Stimulated activated CD8-positive, alpha-beta memory T cell treated with anti-CD3 and anti-CD28 coated beads, Interleukin-12 subunit alpha, Interleukin-12 subunit beta, amount 100 ng/mL, for 4 hours (primary cell): ENCODE data around the gene WDR45.
"Not testable (repeated sequence)": the region's sequence is repeated elsewhere in the genome, so short reads cannot be mapped to it uniquely, and the experiment has no call there.

Experiments
- DNase-seq: peaks from one replicate; pipeline ENCODE4 v3.0.0-alpha.2; 2020; ENCODE audit warnings: low read depth

Gene WDR45

DNA sequence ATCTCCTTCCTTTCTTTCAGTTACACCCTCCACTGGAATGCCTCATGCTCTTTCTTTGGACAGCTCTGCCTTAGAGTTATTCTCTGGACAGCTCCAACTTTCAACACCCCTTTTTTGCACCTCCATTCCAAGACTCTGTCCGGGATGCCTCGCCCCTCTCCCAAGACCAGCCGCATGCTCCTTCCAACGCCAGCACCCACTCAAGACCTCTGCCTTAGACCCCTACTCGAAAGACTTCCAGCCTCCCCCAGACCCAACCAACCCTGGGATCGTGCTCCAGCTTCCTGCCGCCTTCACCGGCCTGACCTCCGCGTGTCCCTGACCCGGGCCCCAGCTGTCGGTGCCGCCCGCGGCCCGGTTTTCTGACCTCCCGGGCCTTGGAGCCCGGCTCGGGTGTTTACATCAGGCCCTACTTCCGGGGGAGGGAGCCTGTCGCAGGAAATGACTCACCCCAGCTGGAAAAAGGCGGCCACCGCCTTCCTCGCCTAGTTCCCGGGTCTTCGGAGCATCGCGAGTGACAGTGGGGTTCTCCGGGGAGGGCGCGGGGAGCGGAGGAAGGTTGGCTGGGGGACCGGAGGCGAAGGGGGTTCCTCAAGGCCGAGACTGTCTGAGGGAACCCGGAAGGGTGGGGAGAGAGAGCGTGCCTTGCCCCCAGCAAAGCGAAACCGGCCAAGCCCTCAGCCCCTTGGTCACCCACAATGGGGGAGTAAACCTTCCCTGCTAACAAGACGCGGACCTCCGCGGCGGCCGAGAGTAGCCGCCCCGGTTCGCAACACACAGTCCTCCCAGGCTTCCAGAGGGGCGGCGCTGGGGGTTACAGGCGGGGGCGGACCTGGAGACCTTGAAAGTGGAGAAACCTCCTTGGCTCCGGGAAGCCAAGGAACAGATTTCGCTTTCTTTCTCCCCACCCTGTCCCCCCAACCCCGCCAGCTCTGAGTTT, at the start of gene WDR45:
Gene WDR45 (minus strand): TSS at position 399 of the 940 bp plus-strand sequence. CDS start 1,792 bp downstream, outside the sequence.
- peak; percentile 53 for DNase-seq

DNA sequence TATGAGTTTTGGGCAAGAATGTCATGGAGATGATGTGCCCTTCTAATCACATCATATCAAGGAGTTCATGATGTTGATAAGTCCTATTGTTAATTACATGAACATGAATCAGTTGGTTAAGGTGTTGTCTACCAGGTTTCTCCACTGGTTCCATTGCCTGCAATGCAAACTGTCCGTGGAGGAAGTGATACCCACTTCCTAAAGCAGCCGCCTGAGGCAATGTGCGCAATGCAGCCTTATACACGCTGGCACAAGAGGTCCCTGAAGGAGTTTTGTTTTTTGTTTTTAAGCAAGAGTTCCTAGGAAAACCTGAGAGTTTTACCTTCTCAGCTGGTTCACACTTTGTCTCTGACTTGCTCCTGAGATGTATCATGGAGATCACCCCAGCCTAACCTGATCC, 49.7 kb upstream of the WDR45 start:
- no peak for DNase-seq

DNA sequence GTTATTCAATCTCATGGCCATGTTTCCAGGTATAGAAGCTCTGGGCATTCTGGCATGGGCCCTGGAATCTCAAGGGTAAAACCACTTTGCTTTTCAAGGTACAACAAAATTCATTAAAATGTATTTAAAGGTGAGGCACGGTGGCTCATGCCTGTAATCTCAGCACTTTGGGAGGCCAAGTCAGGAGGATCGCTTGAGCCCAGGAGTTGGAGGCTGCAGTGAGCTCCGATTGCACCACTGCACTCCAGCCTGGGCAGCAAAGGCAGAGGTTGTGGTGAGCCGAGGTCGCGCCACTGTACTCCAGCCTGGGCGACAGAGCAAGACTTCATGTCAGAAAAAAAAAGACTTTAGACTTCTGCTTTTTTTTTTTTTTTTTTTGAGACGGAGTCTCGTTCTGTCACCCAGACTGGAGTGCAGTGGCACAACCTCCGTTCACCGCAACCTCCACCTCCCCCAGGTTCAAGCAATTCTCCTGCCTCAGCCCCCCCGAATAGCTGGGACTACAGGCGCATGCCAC, 48.1 kb upstream of the WDR45 start:
- not testable (repeated sequence) for DNase-seq

DNA sequence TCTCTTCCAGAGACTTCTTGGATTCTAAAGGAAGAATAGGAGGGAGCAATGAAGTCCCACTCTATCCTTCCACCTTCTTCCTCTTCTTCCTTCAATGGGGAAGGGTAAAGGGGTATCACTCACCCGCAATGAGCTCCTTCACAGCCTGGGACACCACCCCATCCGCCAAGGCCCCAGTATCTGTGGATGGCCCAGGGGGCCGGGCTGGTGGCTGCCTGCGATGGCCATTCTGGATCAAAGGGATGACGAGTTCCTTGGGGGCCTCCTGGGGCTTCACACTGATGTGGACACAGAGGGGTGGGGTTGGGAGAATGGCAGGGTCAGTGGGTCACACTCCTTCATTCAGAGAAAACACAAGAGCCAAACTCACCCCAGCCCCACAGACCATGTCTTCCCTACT, 42.8 kb upstream of the WDR45 start:
- DNase-seq, result no peak

DNA sequence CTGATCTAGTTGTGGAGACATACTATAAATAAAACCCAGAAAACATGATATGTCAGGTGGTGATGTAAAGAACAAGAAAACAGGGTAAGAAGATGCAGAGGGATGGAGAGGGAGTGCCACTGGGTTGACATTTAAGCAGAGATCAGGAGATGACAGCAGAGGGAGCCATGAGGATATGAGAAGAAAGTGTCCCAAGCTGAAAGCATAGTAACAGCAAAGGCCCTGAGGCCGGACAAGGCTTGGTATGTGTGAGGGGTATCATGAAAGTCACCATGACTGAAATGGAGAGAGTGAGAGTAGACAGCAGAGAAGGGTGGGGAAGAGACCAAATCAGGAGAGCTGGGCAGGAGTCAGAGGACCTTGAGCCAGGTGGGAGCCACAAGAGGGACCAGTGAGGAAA, 40.4 kb upstream of the WDR45 start:
- DNase-seq, result no peak

DNA sequence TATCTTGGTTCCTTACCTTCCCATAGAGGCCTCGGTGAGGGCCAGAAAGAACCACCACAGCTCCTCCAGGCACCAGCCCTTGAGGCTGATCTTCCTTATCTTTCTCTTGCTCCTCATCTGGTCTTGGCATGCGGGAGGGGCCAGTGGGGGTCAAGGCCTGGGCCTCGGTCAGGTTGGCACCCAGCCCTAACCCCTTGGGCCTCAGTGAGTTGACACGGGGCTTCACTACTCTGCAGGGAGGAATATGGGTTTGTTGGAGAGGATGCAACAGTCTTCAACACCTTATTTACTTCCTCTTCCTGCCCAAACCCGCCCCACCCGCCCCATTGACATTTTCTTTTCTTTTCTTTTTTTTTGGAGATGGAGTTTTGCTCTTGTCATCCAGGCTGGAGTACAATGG, 37.9 kb upstream of the WDR45 start:
- no peak for DNase-seq

DNA sequence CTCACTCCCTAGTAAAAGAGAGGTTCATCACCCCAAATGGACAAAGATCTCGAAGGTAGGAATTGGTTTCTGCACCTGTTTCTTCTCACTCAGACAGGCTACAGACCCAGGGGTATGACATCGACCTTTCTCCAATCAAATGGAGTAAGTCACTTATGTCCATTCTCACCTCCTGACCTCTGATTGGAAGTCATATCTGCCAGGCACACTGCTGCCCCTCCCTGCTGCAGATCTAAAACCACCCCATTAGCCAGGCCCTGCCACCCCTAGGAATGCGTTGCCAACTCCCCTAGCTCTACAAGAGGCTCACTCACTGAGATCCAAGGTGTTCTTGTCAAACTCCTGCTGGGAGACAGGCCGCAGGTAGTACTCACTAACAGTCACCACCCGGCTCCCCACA, 37.0 kb upstream of the WDR45 start:
- no peak for DNase-seq

DNA sequence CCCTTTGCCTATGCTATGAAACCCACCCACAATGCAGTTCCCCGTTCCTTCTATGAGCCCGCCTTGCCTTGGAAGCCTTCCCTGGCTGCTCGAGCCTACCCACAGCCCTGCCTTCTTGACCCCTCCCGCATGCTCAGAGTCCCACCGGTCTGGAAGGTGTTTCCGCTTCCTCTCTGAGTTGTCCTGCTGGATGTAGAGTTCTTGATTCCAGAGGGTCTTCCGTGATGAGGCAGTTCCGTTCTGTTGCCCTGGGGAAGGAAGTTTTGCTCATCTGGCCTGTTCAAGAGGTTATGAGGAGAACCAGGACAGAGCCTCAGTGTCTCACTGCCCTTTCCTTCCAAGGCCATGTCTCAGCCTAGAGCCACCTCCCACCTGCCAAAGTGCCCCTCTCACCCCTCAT, 36.4 kb upstream of the WDR45 start:
- no peak for DNase-seq

DNA sequence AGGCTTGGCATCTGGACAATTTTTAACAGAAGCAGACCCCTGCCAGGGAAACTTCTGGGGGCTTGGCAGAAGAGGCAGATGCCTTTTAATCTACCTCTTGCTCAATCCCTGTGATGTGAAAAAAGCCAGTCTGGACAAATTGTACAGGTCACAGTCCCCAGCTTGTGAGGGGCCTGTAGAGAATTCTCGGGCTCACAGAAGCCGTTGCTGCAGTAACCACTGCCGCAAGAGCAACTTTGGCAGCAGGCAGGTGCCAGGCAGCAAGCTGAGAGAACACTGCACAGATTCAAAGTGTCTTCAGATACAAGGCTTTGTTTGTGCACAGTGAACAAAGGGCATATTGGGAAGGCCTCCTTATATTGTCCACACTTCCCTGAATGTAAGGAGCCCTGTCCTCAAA, 32.1 kb upstream of the WDR45 start:
- DNase-seq, result no peak

DNA sequence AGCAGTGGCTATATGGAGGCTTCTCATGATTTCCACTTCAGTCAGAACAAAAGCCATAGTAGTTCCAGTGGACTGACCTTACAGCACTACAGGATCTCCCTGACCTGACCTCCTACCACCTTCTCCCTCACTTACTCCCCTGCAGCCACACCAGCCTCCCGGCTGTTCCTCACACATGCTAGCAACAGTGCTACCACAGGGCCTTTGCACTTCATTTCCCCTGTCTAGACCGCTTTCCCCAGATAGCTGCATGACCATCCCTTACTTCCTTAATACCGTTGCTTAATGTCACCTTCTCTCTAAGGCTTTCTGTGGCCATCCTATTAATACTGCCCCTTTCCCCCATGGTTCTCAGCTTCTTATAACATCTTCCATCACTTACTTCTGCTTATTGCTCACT, 30.7 kb upstream of the WDR45 start:
- DNase-seq, result no peak

DNA sequence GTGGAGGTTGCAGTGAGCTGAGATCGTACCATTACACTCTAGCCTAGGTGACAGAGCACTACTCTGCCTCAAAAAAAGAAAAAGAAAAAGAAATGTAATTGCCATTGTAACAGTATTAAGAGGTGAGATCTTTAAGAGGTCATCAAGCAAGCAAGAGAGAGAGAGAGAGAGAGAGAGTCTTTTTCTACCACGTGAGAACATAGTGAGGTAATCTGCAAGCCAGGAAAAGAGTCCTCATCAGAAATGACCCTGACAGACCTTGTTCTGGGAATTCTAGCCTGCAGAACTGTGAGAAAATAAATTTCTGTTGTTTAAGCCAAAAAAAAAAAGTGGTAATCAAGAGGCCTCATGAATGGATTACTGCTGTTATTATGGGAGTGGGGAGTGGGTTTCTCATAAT, 29.0 kb upstream of the WDR45 start:
- DNase-seq, result no peak

DNA sequence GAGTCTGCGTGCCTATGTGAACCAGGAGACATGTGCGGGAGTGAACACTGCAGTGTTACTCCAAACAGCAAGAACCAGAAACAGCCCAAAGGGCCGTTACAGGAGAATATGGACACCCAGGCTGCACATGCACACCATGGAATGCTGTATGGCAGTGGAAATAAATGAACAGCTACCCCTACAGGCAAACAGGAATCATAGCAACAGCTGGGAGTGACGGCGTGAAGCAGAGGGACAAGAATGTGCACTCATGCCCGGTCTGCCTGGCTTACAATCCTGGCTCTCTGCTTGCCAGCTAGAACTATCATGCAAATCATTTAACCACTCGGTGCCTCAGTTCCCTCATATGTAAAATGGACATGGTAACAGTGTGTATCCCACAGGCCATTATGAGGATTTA, 27.2 kb upstream of the WDR45 start:
- DNase-seq, result no peak

DNA sequence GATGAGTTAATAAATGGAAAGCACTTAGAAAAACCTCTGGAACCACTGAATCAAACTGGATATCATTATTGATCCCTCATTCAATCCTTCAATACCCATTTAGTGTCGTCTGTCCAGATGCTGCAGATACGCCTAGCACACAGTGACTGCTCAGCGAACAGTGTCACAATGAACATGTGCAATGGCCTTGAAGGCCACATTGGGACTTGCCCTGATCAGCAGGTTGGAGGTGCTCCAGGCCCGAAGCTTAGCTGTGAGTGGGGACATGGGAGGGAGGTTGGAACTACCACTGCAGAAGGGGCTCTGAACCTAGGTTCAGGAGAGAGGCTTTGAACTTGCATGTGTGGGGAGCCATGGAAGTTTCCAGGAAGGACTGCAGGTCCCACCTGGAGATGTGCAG, 26.6 kb upstream of the WDR45 start:
- no peak for DNase-seq

DNA sequence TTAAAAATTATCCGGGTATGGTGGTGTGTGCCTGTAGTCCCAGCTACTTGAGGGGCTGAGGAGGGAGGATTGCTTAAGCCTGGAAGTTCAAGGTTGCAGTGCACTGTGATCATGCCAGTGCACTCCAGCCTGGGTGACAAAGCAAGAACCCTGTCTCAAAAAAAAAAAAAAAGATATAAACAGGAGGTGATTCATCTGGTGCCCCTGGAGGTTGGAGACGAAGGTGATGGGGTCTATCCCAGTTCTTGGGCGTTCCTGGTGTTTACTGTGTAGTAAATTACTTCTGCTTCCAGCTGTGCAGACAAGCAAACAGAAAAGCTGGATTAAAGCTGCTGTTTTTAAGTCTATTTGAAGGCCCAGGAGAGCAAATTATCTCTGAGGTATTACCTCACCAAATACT, 23.9 kb upstream of the WDR45 start:
- no peak for DNase-seq

DNA sequence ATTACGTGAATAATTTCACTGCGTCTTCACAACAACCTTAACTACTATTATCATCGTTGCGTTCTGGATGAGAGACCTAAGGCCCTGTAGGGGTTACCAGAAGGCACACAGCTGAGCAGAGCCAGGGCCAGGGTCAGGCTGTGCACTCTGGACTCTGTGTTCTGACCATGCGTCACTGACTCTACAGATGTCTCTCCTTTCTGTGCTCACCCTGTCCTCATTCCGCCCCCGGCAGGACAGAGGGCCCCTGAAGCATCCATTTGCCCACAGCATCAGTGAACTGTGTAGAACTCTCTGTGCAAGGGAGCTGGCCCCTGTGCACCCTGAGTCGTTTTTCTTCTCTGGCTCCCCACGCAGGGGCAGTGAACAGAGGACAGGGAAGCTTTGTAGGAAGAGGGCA, 22.5 kb upstream of the WDR45 start:
- DNase-seq, result no peak

DNA sequence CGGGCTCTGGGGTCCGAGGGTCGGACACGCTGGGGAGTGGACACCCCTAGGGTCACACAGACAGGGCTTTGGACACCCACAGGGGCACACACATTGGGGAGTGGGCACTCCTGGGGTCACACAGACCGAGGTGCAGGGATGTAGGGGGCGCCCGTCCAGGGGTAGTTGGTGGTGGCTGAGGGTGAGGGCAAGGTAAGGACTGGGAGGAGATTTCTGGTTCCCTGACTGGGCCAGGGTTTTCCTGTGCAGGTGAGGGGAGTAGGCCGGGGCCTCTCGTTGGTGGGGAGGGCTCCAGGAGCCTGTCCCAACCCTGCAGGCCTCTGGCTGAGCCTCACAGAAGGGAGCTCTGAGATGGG, 21.9 kb upstream of the WDR45 start:
- DNase-seq, result no peak

DNA sequence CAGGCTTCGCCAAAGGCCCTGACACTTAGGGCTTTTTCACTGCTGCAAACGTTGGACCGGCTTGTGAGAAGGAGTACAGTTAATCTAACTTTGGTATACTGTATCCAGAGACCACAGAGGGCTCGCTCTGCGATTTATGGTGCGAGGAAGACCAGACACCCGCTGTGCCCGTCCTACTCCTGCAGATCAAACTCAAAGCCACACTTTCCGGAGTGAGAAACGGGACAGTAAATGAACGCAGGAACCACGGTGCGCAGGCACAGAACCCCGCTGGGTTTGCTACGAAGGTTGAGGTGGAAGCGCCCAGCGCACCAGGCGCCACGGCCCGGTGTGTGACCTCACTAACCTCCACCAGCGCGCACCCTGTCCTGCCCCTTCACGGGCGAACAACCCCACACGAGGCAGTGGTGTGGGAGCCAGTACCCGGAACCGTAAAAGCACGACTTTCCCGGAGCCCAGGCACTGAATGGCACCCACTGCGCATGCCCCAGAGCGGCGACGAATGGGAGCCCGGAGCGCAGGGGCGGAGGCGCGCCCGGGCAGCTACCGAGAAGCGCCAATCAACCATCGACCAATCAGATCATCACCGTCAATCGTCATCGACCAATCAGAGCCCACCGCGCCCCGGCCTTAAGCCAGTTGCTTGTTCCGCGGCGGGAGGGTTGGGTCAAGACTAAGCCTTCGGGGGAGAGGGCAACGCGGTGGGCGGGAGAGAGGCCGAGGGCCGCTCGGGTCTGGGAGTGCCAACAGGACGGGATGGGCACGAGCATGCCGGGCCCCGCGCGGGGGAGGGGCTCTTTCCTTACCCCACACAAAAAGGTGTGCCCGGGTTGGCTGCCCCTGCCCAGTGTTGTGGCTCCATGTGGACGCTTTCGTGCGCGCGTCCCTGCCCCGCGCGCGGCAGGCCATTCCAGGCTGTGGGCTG, 21.3 kb upstream of the WDR45 start:
- peak; percentile 75 for DNase-seq

DNA sequence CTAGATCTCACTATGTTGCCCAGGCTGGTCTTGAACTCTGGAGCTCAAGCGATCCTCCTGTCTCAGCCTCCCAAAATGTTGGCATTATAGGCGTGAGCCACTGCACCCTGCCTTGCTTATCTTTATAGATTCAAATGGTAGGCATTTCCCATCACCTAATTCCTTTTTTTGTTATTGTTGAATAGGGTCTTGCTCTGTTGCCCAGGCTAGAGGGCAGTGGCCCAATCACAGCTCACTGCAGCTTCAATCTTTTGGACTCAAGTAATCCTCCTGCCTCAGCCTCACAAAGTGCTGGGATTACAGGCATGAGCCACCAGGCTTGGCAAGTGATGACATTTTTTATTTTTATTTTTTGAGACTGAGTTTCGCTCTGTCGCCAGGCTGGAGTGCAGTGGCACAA, 16.7 kb upstream of the WDR45 start:
- DNase-seq, result no peak

DNA sequence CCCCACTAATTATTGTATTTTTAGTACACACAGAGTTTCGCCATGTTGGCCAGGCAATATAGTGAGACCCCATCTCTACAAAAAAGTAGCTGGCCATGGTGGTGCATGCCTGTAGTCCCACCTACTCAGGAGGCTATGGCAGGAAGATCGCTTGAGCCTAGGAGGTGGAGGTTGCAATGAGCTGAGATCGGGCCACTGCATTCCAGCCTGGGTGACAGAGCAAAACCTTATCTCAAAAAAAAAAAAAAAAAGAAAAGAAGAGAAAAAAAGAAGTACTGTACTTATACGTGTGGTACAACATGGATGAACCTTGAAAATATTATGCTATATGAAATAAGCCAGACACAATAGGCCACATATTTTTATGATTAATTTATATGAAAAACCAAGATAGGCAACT, 9.9 kb upstream of the WDR45 start:
- DNase-seq, result no peak

DNA sequence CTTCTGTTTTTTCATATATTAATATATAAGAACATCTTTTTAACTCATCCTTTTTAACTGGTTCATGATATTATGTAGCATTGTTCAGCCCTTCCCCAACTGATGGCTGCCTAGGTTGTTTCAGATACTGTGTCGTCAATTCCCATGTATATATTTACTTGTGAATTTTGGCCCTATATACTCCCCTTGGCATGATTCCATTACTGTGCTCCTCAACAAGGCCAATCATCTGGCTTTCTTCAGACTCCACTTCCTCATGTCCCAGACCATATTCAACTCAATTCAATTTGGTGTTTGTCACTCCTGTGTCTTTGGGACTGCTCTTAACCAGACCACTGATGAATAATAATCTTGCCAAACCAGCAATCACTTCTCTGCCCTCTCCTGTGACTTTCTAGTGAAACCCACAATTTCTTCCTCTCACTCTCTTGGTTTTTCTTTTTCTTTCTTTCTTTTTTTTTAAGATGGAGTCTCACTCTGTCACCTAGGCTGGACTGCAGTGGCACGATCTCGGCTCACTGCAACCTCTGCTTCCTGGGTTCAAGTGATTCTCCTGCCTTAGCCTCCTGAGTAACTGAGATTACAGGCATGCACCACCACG, 2.7 kb upstream of the WDR45 start:
- no peak for DNase-seq

DNA sequence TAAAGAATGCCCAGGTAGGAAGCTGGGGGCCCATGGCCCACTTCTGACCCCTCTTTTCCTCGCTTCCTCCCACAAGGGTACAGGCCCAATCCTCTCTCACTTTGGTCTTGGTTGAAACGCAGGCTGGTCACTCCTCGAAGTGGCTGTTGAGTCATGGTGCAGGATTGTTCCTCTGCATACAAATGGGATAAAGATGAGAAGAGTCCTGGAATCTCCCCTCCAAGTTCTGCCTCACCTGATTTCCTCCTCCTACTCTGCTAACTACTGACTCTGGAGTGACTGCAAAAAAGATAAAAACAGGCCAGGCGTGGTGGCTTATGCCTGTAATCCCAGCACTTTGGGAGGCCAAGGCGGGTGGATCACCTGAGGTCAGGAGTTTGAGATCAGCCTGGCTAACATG, 1.7 kb downstream of the WDR45 start:
- DNase-seq, result no peak

DNA sequence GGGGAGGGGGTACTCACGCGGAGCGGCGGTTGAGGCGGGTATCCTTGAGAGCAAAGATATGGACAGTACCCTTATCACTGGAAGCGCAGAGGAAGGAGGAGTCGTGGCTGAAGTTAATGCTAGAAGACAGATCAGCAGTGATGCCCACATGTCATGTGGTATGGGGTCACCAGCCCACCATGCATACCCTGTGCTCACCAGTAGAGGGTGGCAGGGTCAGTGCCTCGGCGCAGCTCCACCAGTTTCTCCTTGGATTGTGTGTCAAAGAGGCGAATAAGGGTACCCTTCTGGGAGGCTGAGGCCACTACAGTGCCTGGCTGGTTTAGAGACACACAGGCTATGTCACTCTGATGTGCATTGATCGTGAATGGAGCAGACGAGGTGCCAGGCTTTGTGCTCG, 4.3 kb downstream of the WDR45 start:
- DNase-seq, result no peak
